Skin epidermis (tissue), 12 donors: ENCODE measurements around the gene TAS2R5.
"Not testable (repeated sequence)": the region's sequence is repeated elsewhere in the genome, so short reads cannot be mapped to it uniquely, and the experiment has no call there.

Experiments used
- H3K27ac ChIP-seq, 21 experiments: fragments of 200-600 bp; sonication (generic) in 11 of 21; one replicate each; pipeline ENCODE4 v1.5.0; 2020; ENCODE audit warnings: mild to moderate bottlenecking in 3 of 21, inconsistent platforms in 2 of 21, moderate library complexity in 2 of 21
- H3K4me3 ChIP-seq, 7 experiments: fragments of 200-600 bp; sonication (generic) in 2 of 7; one replicate each; pipeline ENCODE4 v1.5.0; 2020; ENCODE audit warnings: inconsistent platforms in 2 of 7, mild to moderate bottlenecking in 2 of 7, moderate library complexity in 1 of 7

TAS2R5 gene

GRCh38 chr7:141789917-141790316 lies at the start of gene TAS2R5:
Gene TAS2R5 (plus strand): TSS chr7:141790217. CDS start chr7:141790362, 145 bp downstream.
- H3K4me3 ChIP-seq, result no peak within 1 kb of the TSS
- H3K27ac ChIP-seq, result no peak within 1 kb of the TSS

- Histone ChIP-seq H3K4me3 (no peak overlapping the region), H3K27ac (no peak overlapping the region)
These were observed 47.8 kb upstream of the TAS2R5 start for GRCh38 chr7:141742229-141742628.

- Histone ChIP-seq H3K4me3 (no peak overlapping the region), H3K27ac (no peak overlapping the region)
These were observed 45.9 kb upstream of the TAS2R5 start for GRCh38 chr7:141744131-141744530.

GRCh38 chr7:141748396-141748795 lies 41.6 kb upstream of the TAS2R5 start:
- H3K4me3 ChIP-seq, result no peak overlapping the region
- H3K27ac ChIP-seq, result no peak overlapping the region

- not testable (repeated sequence) for H3K4me3 ChIP-seq, H3K27ac ChIP-seq
These were observed 38.1 kb upstream of the TAS2R5 start for GRCh38 chr7:141751904-141752303.

GRCh38 chr7:141752634-141753033 lies 37.4 kb upstream of the TAS2R5 start:
- Histone ChIP-seq H3K27ac (no peak overlapping the region), H3K4me3 (no peak overlapping the region)

GRCh38 chr7:141754939-141755338 lies 35.1 kb upstream of the TAS2R5 start:
- Histone ChIP-seq H3K27ac (no peak overlapping the region), H3K4me3 (no peak overlapping the region)

- H3K4me3 ChIP-seq, result no peak within 1 kb of the TSS
These were observed 26.2 kb upstream of the TAS2R5 start, which contains the start of gene TAS2R3 for GRCh38 chr7:141763797-141764196. Gene TAS2R3 (plus strand): TSS chr7:141764097. CDS start chr7:141764159, 62 bp downstream.

GRCh38 chr7:141770083-141770583 lies 19.9 kb upstream of the TAS2R5 start:
- H3K4me3 ChIP-seq, H3K27ac ChIP-seq: not testable (repeated sequence)

More at GRCh38 chr7:141763797-141764196, 26.2 kb upstream of the TAS2R5 start, which contains the start of gene TAS2R3:
- no peak within 1 kb of the TSS for H3K27ac ChIP-seq

- Histone ChIP-seq H3K4me3 (no peak within 1 kb of the TSS), H3K27ac (no peak within 1 kb of the TSS)
These were observed 13.6 kb upstream of the TAS2R5 start, which contains the start of gene TAS2R4 for GRCh38 chr7:141776374-141776773. Gene TAS2R4 (plus strand): TSS chr7:141776674. CDS start chr7:141778489, 1,815 bp downstream.

GRCh38 chr7:141785706-141786552 lies 4.1 kb upstream of the TAS2R5 start:
- H3K4me3 ChIP-seq, result no peak overlapping the region
- H3K27ac ChIP-seq, result no peak overlapping the region

- H3K27ac ChIP-seq, result no peak overlapping the region
- H3K4me3 ChIP-seq, result no peak overlapping the region
These were observed 1.7 kb upstream of the TAS2R5 start for GRCh38 chr7:141788296-141788695.

GRCh38 chr7:141792526-141792925 lies 2.5 kb downstream of the TAS2R5 start:
- Histone ChIP-seq H3K27ac (no peak overlapping the region), H3K4me3 (no peak overlapping the region)

- Histone ChIP-seq H3K27ac (no peak overlapping the region), H3K4me3 (no peak overlapping the region)
These were observed 30.1 kb downstream of the TAS2R5 start for GRCh38 chr7:141820067-141820466.

- not testable (repeated sequence) for H3K27ac ChIP-seq, H3K4me3 ChIP-seq
These were observed 32.4 kb downstream of the TAS2R5 start for GRCh38 chr7:141822432-141822831.

GRCh38 chr7:141837683-141838082 lies 47.7 kb downstream of the TAS2R5 start:
- no peak overlapping the region for H3K4me3 ChIP-seq
- no peak overlapping the region for H3K27ac ChIP-seq

- Histone ChIP-seq H3K4me3 (no peak overlapping the region), H3K27ac (no peak overlapping the region)
These were observed 48.6 kb downstream of the TAS2R5 start for GRCh38 chr7:141838581-141838980.

GRCh38 chr7:141839256-141839655 lies 49.2 kb downstream of the TAS2R5 start:
- no peak overlapping the region for H3K27ac ChIP-seq
- no peak overlapping the region for H3K4me3 ChIP-seq

GRCh38 chr7:141840708-141841107 lies 50.7 kb downstream of the TAS2R5 start:
- Histone ChIP-seq H3K4me3 (no peak overlapping the region), H3K27ac (no peak overlapping the region)
